ENCODE results near the gene DPH7. TPM values are rescaled to one million over a fixed set of nuclear protein-coding genes. Genes with fewer than 3 reads are reported as not detected.

The DPH7 gene
- total and polyA plus RNA-seq, 2 of the 8 experiments (the other 6 are each of a cell fraction or from before 2014, with no cell fraction given), result 44.6 to 45.5 TPM

GRCh38 chr9:137618105-137619067 lies 39.7 kb upstream of the DPH7 start, which contains the start of gene EHMT1 (continued):
- TF ChIP-seq, protein P1, sequence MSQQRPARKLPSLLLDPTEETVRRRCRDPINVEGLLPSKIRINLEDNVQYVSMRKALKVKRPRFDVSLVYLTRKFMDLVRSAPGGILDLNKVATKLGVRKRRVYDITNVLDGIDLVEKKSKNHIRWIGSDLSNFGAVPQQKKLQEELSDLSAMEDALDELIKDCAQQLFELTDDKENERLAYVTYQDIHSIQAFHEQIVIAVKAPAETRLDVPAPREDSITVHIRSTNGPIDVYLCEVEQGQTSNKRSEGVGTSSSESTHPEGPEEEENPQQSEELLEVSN (IDR thresholded peaks at IDR 0.05), result no peak
- no peak for TF ChIP-seq SRF (IDR thresholded peaks at IDR 0.05; ENCODE audit: low read depth, low read length)
